ENCODE measurements around the gene C19orf12.

GRCh38 chr19:29714371-29714952 lies 599 bp downstream of the C19orf12 start:
- TF ChIP-seq POLR2A (IDR thresholded peaks at IDR 0.05; ENCODE audit: borderline replicate concordance, extremely low read depth, insufficient read depth, insufficient read length) (no peak), ZNF274 (IDR thresholded peaks at IDR 0.05; ENCODE audit: low read depth, low read length) (no peak), CTCF (IDR thresholded peaks at IDR 0.05 in 2 of 3, conservative IDR thresholded peaks at IDR 0.05 in 1 of 3; ENCODE audit: borderline replicate concordance in 1 of 3, insufficient read depth in 1 of 3, low read depth in 2 of 3, low read length in 2 of 3) (no peak), POLR2AphosphoS5 (IDR thresholded peaks at IDR 0.05; ENCODE audit: low read depth, low read length) (no peak), EGR1 (IDR thresholded peaks at IDR 0.05; ENCODE audit: low read depth) (no peak), RAD21 (IDR thresholded peaks at IDR 0.05; ENCODE audit: low read depth) (no peak), CEBPB (IDR thresholded peaks at IDR 0.05; ENCODE audit: low read depth) (no peak), ZBTB33 (IDR thresholded peaks at IDR 0.05; ENCODE audit: extremely low read depth, insufficient replicate concordance, low read length) (no peak), SP1 (IDR thresholded peaks at IDR 0.05; ENCODE audit: low read depth) (no peak), YY1 (IDR thresholded peaks at IDR 0.05; ENCODE audit: extremely low read depth, insufficient replicate concordance, low read depth, low read length) (no peak), MAX (IDR thresholded peaks at IDR 0.05) (no peak), JUND (IDR thresholded peaks at IDR 0.05) (no peak)

Data from HCT116 (cell line).